Liver (tissue), 9 donors: ENCODE data around the gene FMO2. TPM values are rescaled to one million over a fixed set of nuclear protein-coding genes. Genes with fewer than 3 reads are reported as not detected.

Source experiments
- DNase-seq: peaks from one replicate; pipeline ENCODE4 v3.0.0-alpha.2; 2017; ENCODE audit warnings: low spot score
- H3K27ac ChIP-seq, 2 donors: one replicate each; pipeline ENCODE4 v1.7.0; 2013; ENCODE audit warnings: inconsistent platforms in 2 of 2, low read length in 2 of 2, control low read depth in 1 of 2, low read depth in 1 of 2, mild to moderate bottlenecking in 1 of 2
- H3K27me3 ChIP-seq, 4 donors: one replicate each; pipeline versions ENCODE4 v1.6.1 to v1.7.0; 2013; ENCODE audit warnings: low read length in 3 of 4, inconsistent platforms in 1 of 4, mild to moderate bottlenecking in 1 of 4, moderate library complexity in 1 of 4; ENCODE audit not compliant: control insufficient read depth in 4 of 4, insufficient read depth in 4 of 4
- H3K36me3 ChIP-seq, 4 donors: one replicate each; pipeline versions ENCODE4 v1.6.1 to v1.7.0; 2013; ENCODE audit warnings: low read length in 3 of 4, mild to moderate bottlenecking in 3 of 4, low read depth in 1 of 4, moderate library complexity in 1 of 4; ENCODE audit not compliant: control insufficient read depth in 4 of 4, insufficient read depth in 3 of 4
- H3K4me1 ChIP-seq, 4 donors: one replicate each; pipeline versions ENCODE4 v1.6.1 to v1.7.0; 2013; ENCODE audit warnings: low read length in 3 of 4, mild to moderate bottlenecking in 3 of 4, moderate library complexity in 1 of 4; ENCODE audit not compliant: control insufficient read depth in 4 of 4, insufficient read depth in 4 of 4
- H3K4me3 ChIP-seq, 3 donors: one replicate each; pipeline versions ENCODE4 v1.6.1 to v1.7.0; 2013; ENCODE audit warnings: low read length in 3 of 3, control low read depth in 1 of 3, low read depth in 1 of 3, mild to moderate bottlenecking in 1 of 3
- H3K9ac ChIP-seq, 2 donors: one replicate each; pipeline ENCODE4 v1.7.0; 2013; ENCODE audit warnings: low read length in 2 of 2, mild to moderate bottlenecking in 2 of 2, moderate library complexity in 2 of 2, control low read depth in 1 of 2, low read depth in 1 of 2
- H3K9me3 ChIP-seq, 4 donors: one replicate each; pipeline versions ENCODE4 v1.6.1 to v1.7.0; 2013; ENCODE audit warnings: low read length in 3 of 4; ENCODE audit not compliant: control insufficient read depth in 4 of 4
- ATF3 ChIP-seq: IDR thresholded peaks from 2 replicates; pipeline ENCODE4 v1.6.1; 2016; ENCODE audit warnings: antibody characterized with exemption
- CTCF ChIP-seq: fragments of 150-350 bp; IDR thresholded peaks from 2 replicates; pipeline ENCODE4 v1.5.1; 2017; ENCODE audit warnings: improper control_type of control experiment, low read depth, low read length; ENCODE audit not compliant: missing input control
- EGR1 ChIP-seq, 2 donors: IDR thresholded peaks; 2 replicates each; pipeline ENCODE4 v1.6.1; 2016 to 2018; ENCODE audit warnings: antibody characterized with exemption in 2 of 2, low read depth in 2 of 2
- FOXA1 ChIP-seq: IDR thresholded peaks from 2 replicates; pipeline ENCODE4 v1.6.1; 2016; ENCODE audit warnings: antibody characterized with exemption
- FOXA2 ChIP-seq: IDR thresholded peaks from 2 replicates; pipeline ENCODE4 v1.6.1; 2016; ENCODE audit warnings: antibody characterized with exemption
- GABPA ChIP-seq, 2 donors: IDR thresholded peaks in 1 of 2; conservative IDR thresholded peaks in 1 of 2; 2 replicates each; pipeline ENCODE4 v1.6.1; 2016; ENCODE audit warnings: antibody characterized with exemption in 2 of 2, mild to moderate bottlenecking in 1 of 2, moderate library complexity in 1 of 2
- HNF4A ChIP-seq, 2 donors: conservative IDR thresholded peaks; 2 replicates each; pipeline ENCODE4 v1.6.1; 2016; ENCODE audit warnings: antibody characterized with exemption in 2 of 2, mild to moderate bottlenecking in 2 of 2
- HNF4G ChIP-seq: IDR thresholded peaks from 2 replicates; pipeline ENCODE4 v1.6.1; 2016; ENCODE audit warnings: antibody characterized with exemption
- JUND ChIP-seq, 2 donors: IDR thresholded peaks; 2 replicates each; pipeline ENCODE4 v1.6.1; 2016; ENCODE audit warnings: antibody characterized with exemption in 2 of 2
- MAX ChIP-seq: IDR thresholded peaks from 2 replicates; pipeline ENCODE4 v1.6.1; 2016; ENCODE audit warnings: antibody characterized with exemption
- NR2F2 ChIP-seq: IDR thresholded peaks from 2 replicates; pipeline ENCODE4 v1.6.1; 2016; ENCODE audit warnings: antibody characterized with exemption
- RAD21 ChIP-seq, 2 donors: IDR thresholded peaks; 2 replicates each; pipeline ENCODE4 v1.6.1; 2016; ENCODE audit warnings: antibody characterized with exemption in 2 of 2, mild to moderate bottlenecking in 2 of 2
- REST ChIP-seq: IDR thresholded peaks from 2 replicates; pipeline ENCODE4 v1.6.1; 2016; ENCODE audit warnings: antibody characterized with exemption, mild to moderate bottlenecking
- RXRA ChIP-seq, 2 donors: IDR thresholded peaks; 2 replicates each; pipeline ENCODE4 v1.6.1; 2017 to 2018; ENCODE audit warnings: antibody characterized with exemption in 2 of 2, mild to moderate bottlenecking in 1 of 2
- SP1 ChIP-seq: IDR thresholded peaks from 2 replicates; pipeline ENCODE4 v1.6.1; 2018; ENCODE audit warnings: antibody characterized with exemption, mild to moderate bottlenecking
- TAF1 ChIP-seq: conservative IDR thresholded peaks from 2 replicates; pipeline ENCODE4 v1.6.1; 2016; ENCODE audit warnings: antibody characterized with exemption, mild to moderate bottlenecking
- YY1 ChIP-seq: IDR thresholded peaks from 2 replicates; pipeline ENCODE4 v1.6.1; 2016; ENCODE audit warnings: antibody characterized with exemption, mild to moderate bottlenecking
- ZBTB33 ChIP-seq: IDR thresholded peaks from 2 replicates; pipeline ENCODE4 v1.6.1; 2016; ENCODE audit warnings: antibody characterized with exemption
- WGBS: extraction: QIAGEN DNeasy Blood & Tissue Kit; methylation state at CpG from one replicate; pipeline ENCODE4 v1.1.7; 2013; 5-methylcytosine and 5-hydroxymethylcytosine counted together
- polyA plus RNA-seq, 2 donors: library from polyadenylated mRNA; stranded (reverse) in 1 of 2; unstranded in 1 of 2; fragments of 200-250 nt in 1 of 2; fragments of >200 nt in 1 of 2; fragmentation: Nextera tagmentation in 1 of 2; extraction: Ambion mirVana in 1 of 2; gene quantifications; one replicate each; pipeline versions ENCODE4 v1.2.1 to v1.2.3, GENCODE V29; 2013 to 2015
- total RNA-seq, 2 donors: library from RNA; depleted of rRNA; stranded (reverse); fragments of >200 nt; gene quantifications; one replicate each; pipeline ENCODE4 v1.2.3, GENCODE V29; 2014
- donor health status: healthy.
- donor health status: healthy.
- donor health status: healthy.
- donor health status: healthy.
- donor health status: healthy.

FMO2 gene
- total and polyA plus RNA-seq, 4 donors, result 0.14 to 1.6 (median 1.1) TPM

- no peak for DNase-seq
- 26% methylated on average over 8 of the region's 8 CpGs for WGBS
- no peak overlapping the region for H3K9ac ChIP-seq
- no peaks in the 10 kb centered on the region for H3K9me3 ChIP-seq
- H3K36me3 ChIP-seq, result no peaks in the 10 kb centered on the region
- H3K4me1 ChIP-seq, result peaks cover 2 to 9% (median 5%) of the 10 kb centered on the region in 4 donors
- TF ChIP-seq YY1, result no peak
- TF ChIP-seq REST, result peak; percentile 30
- no peak for TF ChIP-seq EGR1 (IDR thresholded peaks at IDR 0.05; ENCODE audit: low read depth in 2 of 2)
- TF ChIP-seq RXRA (IDR thresholded peaks at IDR 0.05), result peak; percentile 60 to 62
- no peak for TF ChIP-seq FOXA1
- no peak for TF ChIP-seq TAF1
- TF ChIP-seq HNF4G, result peak; percentile 20
- TF ChIP-seq RAD21 (IDR thresholded peaks at IDR 0.05), result peak in 1 of 2 donors; percentile 38
- peak; percentile 49 to 60 for TF ChIP-seq HNF4A (conservative IDR thresholded peaks at IDR 0.05)
- no peak for TF ChIP-seq CTCF
- no peak for TF ChIP-seq GABPA (IDR thresholded peaks at IDR 0.05 in 1 of 2, conservative IDR thresholded peaks at IDR 0.05 in 1 of 2)
- TF ChIP-seq ZBTB33, result no peak
- TF ChIP-seq JUND (IDR thresholded peaks at IDR 0.05), result peak in 1 of 2 donors; percentile 53
- peak; percentile 47 for TF ChIP-seq FOXA2
- TF ChIP-seq SP1, result peak; percentile 46
- no peak for TF ChIP-seq NR2F2
- TF ChIP-seq MAX, result peak; percentile 56
- TF ChIP-seq ATF3, result no peak
- H3K27ac ChIP-seq, result no peak overlapping the region
- H3K4me3 ChIP-seq, result no peak overlapping the region
- H3K27me3 ChIP-seq, result no peaks in the 10 kb centered on the region
Measured at GRCh38 chr1:171256940-171257606, 72.0 kb downstream of the FMO2 start.
